SK-N-SH treated with all-trans-retinoic acid at 6 μM for 48 hours (cell line): Measurements from ENCODE around the gene PKD2L1.

ENCODE experiments used
- BACH2 ChIP-seq: fragments of 250-450 bp; sonication (Bioruptor Pico); IDR thresholded peaks from 2 replicates; pipeline ENCODE4 v1.9.0; 2021; ENCODE audit warnings: mild to moderate bottlenecking, borderline replicate concordance
- PATZ1 ChIP-seq: fragments of 250-450 bp; sonication (Bioruptor Pico); IDR thresholded peaks from 2 replicates; pipeline ENCODE4 v1.8.0; 2020; ENCODE audit warnings: mild to moderate bottlenecking, moderate library complexity, borderline replicate concordance
- SNAI2 ChIP-seq: fragments of 250-450 bp; sonication (Bioruptor Pico); IDR thresholded peaks from 2 replicates; pipeline ENCODE4 v1.5.0; 2020; ENCODE audit warnings: mild to moderate bottlenecking, moderate library complexity
- TCF4 ChIP-seq: fragments of 250-450 bp; sonication (Bioruptor Pico); IDR thresholded peaks from 2 replicates; pipeline ENCODE4 v1.8.0; 2021; ENCODE audit warnings: mild to moderate bottlenecking, moderate library complexity, borderline replicate concordance
- ZNF565 ChIP-seq: fragments of 450-650 bp; formaldehyde crosslinking; conservative IDR thresholded peaks from 2 replicates; pipeline ENCODE4 v1.5.0; 2020; ENCODE audit warnings: low read depth, mild to moderate bottlenecking, moderate library complexity

GRCh38 chr10:100307684-100308083 lies 22.3 kb downstream of the PKD2L1 start:
- TF ChIP-seq SNAI2 (CRISPR knock-in tag) (no peak), TCF4 (CRISPR knock-in tag) (no peak), PATZ1 (no peak), BACH2 (no peak), ZNF565 (no peak)
